Measurements from ENCODE around the gene MCUR1. TPM values are rescaled to one million over a fixed set of nuclear protein-coding genes. Genes with fewer than 3 reads are reported as not detected.
"Not testable (repeated sequence)": the region's sequence is repeated elsewhere in the genome, so short reads cannot be mapped to it uniquely, and the experiment has no call there.

Gene MCUR1
- total and polyA plus RNA-seq, 2 of the 13 experiments (the other 11 are each of a cell fraction or from before 2014, with no cell fraction given): 8.0 to 29.6 TPM

- TF ChIP-seq MNT (IDR thresholded peaks at IDR 0.05) (peak; percentile 42; the same call in 1 of the 2 replicates), ISL2 (CRISPR knock-in tag; IDR thresholded peaks at IDR 0.05) (peak; percentile 47; the same call in 1 of the 2 replicates), RARA (CRISPR knock-in tag; IDR thresholded peaks at IDR 0.05) (peak; percentile 37; the same call in 1 of the 2 replicates), NR2F6 (IDR thresholded peaks at IDR 0.05) (peak; percentile 61), HOXA3 (CRISPR knock-in tag; IDR thresholded peaks at IDR 0.05) (0 out of 2 replicates have a peak, but pooled peaks have one; percentile 28), GMEB1 (CRISPR knock-in tag; IDR thresholded peaks at IDR 0.05; ENCODE audit: borderline replicate concordance) (peak; percentile 52; the same call in 1 of the 2 replicates), HDAC2 (CRISPR knock-in tag; IDR thresholded peaks at IDR 0.05) (0 out of 2 replicates have a peak, but pooled peaks have one; percentile 29), HNF4A (CRISPR knock-in tag; IDR thresholded peaks at IDR 0.05) (peak; percentile 94)
- not testable (repeated sequence) for TF ChIP-seq NR2F6 (CRISPR knock-in tag; IDR thresholded peaks at IDR 0.05)
- TF ChIP-seq, protein P1, sequence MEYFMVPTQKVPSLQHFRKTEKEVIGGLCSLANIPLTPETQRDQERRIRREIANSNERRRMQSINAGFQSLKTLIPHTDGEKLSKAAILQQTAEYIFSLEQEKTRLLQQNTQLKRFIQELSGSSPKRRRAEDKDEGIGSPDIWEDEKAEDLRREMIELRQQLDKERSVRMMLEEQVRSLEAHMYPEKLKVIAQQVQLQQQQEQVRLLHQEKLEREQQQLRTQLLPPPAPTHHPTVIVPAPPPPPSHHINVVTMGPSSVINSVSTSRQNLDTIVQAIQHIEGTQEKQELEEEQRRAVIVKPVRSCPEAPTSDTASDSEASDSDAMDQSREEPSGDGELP (IDR thresholded peaks at IDR 0.05; ENCODE audit: borderline replicate concordance, low read depth): 0 out of 2 replicates have a peak, but pooled peaks have one; percentile 23
These were observed 14.4 kb upstream of the MCUR1 start (continued) for GRCh38 chr6:13828656-13829301.

All from HepG2 (cell line).